K562 (cell line): Measurements from ENCODE around the gene FAM43B. TPM values are rescaled to one million over a fixed set of nuclear protein-coding genes. Genes with fewer than 3 reads are reported as not detected.

Experiments used
- ARID1B ChIP-seq: fragments of 450-650 bp; IDR thresholded peaks from 2 replicates; pipeline ENCODE4 v1.6.1; 2016; ENCODE audit warnings: antibody characterized with exemption, mild to moderate bottlenecking, inconsistent platforms
- CBX3 ChIP-seq, 2 experiments: IDR thresholded peaks; 1 replicate in 1 of 2; 2 replicates in 1 of 2; pipeline ENCODE4 v1.6.1; 2012; ENCODE audit warnings: inconsistent platforms in 2 of 2, low read length in 2 of 2, borderline replicate concordance in 1 of 2, control low read depth in 1 of 2
- CHD4 ChIP-seq: fragments of 200-600 bp; sonication (generic); IDR thresholded peaks from 3 replicates; pipeline ENCODE4 v1.6.1; 2012; ENCODE audit warnings: low read depth, mild to moderate bottlenecking, mixed read lengths, low read length, inconsistent platforms; ENCODE audit not compliant: insufficient read depth, insufficient replicate concordance, poor library complexity, severe bottlenecking
- CREM ChIP-seq: IDR thresholded peaks from 2 replicates; pipeline ENCODE4 v1.6.1; 2014; ENCODE audit warnings: antibody characterized with exemption, low read depth
- ETV1 ChIP-seq: fragments of 450-650 bp; conservative IDR thresholded peaks from 2 replicates; pipeline ENCODE4 v1.6.1; 2016; ENCODE audit warnings: missing genetic modification characterization, control low read depth, low read depth, missing compliant biosample characterization
- KLF10 ChIP-seq: fragments of 250-450 bp; sonication (Bioruptor Pico); IDR thresholded peaks from 2 replicates; pipeline ENCODE4 v1.6.1; 2021; ENCODE audit warnings: matching md5 sums
- PHB2 ChIP-seq: fragments of 450-650 bp; IDR thresholded peaks from 2 replicates; pipeline ENCODE4 v1.6.1; 2017; ENCODE audit warnings: low read depth
- PHTF2 ChIP-seq: fragments of 250-450 bp; sonication (Bioruptor Pico); IDR thresholded peaks from 2 replicates; pipeline ENCODE4 v1.5.0; 2021; ENCODE audit warnings: mild to moderate bottlenecking
- RBBP5 ChIP-seq: fragments of 200-600 bp; sonication (generic); IDR thresholded peaks from 2 replicates; pipeline ENCODE4 v1.6.1; 2012; ENCODE audit warnings: borderline replicate concordance, mild to moderate bottlenecking, low read length, control low read depth, inconsistent platforms; ENCODE audit not compliant: insufficient read depth, poor library complexity, severe bottlenecking
- RBM34 ChIP-seq: fragments of 200-400 bp; formaldehyde crosslinking; IDR thresholded peaks from 2 replicates; pipeline ENCODE4 v1.6.1; 2018; ENCODE audit warnings: low read length, borderline replicate concordance; ENCODE audit not compliant: insufficient read depth
- TSC22D4 ChIP-seq: fragments of 450-650 bp; IDR thresholded peaks from 2 replicates; pipeline ENCODE4 v1.6.1; 2016; ENCODE audit warnings: missing genetic modification characterization, missing biosample characterization, control low read depth
- XRCC3 ChIP-seq: fragments of 450-650 bp; IDR thresholded peaks from 2 replicates; pipeline ENCODE4 v1.6.1; 2017; ENCODE audit warnings: mild to moderate bottlenecking, moderate library complexity
- ZC3H8 ChIP-seq: fragments of 450-650 bp; IDR thresholded peaks from 2 replicates; pipeline ENCODE4 v1.6.1; 2017
- ZNF175 ChIP-seq: fragments of 200-800 bp; sonication (Bioruptor generic); IDR thresholded peaks from 2 replicates; pipeline ENCODE4 v1.6.1; 2016; ENCODE audit warnings: low read depth, mild to moderate bottlenecking, missing genetic modification characterization, missing compliant biosample characterization
- ZNF197 ChIP-seq: fragments of 200-800 bp; sonication (Bioruptor generic); IDR thresholded peaks from 2 replicates; pipeline ENCODE4 v1.6.1; 2016; ENCODE audit warnings: low read depth, missing genetic modification characterization, missing compliant biosample characterization
- ZNF274 ChIP-seq: IDR thresholded peaks from 2 replicates; pipeline ENCODE4 v1.6.1; 2011; ENCODE audit warnings: low read depth, mild to moderate bottlenecking, low read length, moderate library complexity, borderline replicate concordance
- ZNF354B ChIP-seq: fragments of 250-450 bp; sonication (Bioruptor Pico); IDR thresholded peaks from 2 replicates; pipeline ENCODE4 v1.4.0; 2020
- ZNF830 ChIP-seq: fragments of 250-450 bp; sonication (Bioruptor Pico); IDR thresholded peaks from 2 replicates; pipeline ENCODE4 v1.5.0; 2021; ENCODE audit warnings: mild to moderate bottlenecking
- polyA plus RNA-seq, 8 experiments: library from polyadenylated mRNA; depleted of rRNA in 4 of 8; stranded (reverse) in 5 of 8; unstranded in 3 of 8; fragments of >200 nt; fragmentation: Nextera tagmentation in 2 of 8; fragmentation: Illumina TruSeq in 1 of 8; extraction: Ambion mirVana in 2 of 8; extraction: Trizol in 1 of 8; gene quantifications; 2 replicates each; pipeline versions ENCODE4 v1.2.1 to v1.2.3, GENCODE V29; 2011 to 2014; ENCODE audit warnings: inconsistent platforms in 1 of 8, missing spikeins in 1 of 8
- total RNA-seq, 7 experiments: library from RNA; depleted of rRNA in 6 of 7; stranded (reverse); fragments of >200 nt in 6 of 7; fragmentation: Illumina TruSeq in 2 of 7; extraction: Trizol in 2 of 7; gene quantifications; 2 replicates each; pipeline versions ENCODE4 v1.2.1 to v1.2.3, GENCODE V29; 2011 to 2021; ENCODE audit warnings: low replicate concordance in 1 of 7
- TF ChIP-seq, protein P1 (sequence below): fragments of 200-400 bp; formaldehyde crosslinking; IDR thresholded peaks from 2 replicates; pipeline ENCODE4 v1.6.1; 2017; ENCODE audit warnings: mild to moderate bottlenecking, low read depth, low read length, moderate library complexity
- TF ChIP-seq, protein P2 (sequence below): fragments of 450-650 bp; formaldehyde crosslinking; IDR thresholded peaks from 2 replicates; pipeline ENCODE4 v1.4.0; 2020; ENCODE audit warnings: mild to moderate bottlenecking, moderate library complexity
- TF ChIP-seq, protein P3 (sequence below): fragments of 250-450 bp; sonication (Bioruptor Pico); IDR thresholded peaks from 2 replicates; pipeline ENCODE4 v1.8.0; 2021; ENCODE audit warnings: mild to moderate bottlenecking, moderate library complexity
- TF ChIP-seq, protein P4 (sequence below): sonication (generic); formaldehyde crosslinking; IDR thresholded peaks from 2 replicates; pipeline ENCODE4 v1.8.0; 2022; ENCODE audit warnings: mild to moderate bottlenecking, missing genetic modification reagents

The FAM43B gene
- total and polyA plus RNA-seq, 9 of the 15 experiments (the other 6 are each of a cell fraction or from before 2014, with no cell fraction given) = not detected

DNA sequence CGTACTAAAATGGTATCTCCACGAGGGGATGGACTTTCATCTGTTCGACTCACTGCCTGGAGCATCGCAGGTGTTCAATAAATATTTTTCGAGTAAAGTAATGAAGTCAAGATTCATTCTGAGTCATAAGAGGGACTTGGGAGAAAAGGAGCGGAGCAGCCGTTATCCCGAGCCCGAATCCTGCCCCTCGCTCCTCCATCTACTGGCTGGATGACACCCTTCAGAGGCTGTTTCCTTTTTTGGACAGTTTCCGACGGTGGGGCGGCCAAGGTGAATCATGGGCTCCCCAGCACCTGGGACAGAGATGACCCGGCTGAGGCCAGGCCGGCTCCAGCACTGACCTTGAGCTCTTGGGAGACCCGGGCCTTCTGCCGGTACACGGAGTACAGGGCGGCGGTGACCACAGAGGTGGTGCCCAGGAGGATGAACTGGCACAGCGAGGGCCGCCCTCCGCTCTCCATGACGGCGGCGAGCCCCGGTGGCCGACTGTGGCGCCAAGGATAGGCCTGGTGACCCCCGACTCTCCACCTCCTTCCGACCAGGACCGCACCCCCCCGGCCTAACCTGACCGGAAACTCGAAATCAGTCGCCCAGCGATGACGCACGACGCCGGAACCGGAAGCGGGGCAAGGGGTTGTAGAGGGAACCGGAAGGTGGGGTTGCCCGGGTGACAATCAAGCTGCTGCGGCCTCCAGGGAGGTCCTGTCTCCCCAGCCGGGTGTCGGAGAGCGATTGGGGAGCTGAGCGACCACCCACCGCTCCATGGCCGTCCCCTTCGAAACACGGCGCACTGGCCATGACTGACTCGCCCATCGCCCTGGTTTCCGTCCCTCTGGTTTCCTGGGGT, 44.6 kb upstream of the FAM43B start, which contains the start of gene MUL1 (continued):
- TF ChIP-seq CBX3 (IDR thresholded peaks at IDR 0.05; ENCODE audit: borderline replicate concordance in 1 of 2, low read length in 2 of 2) (peak in 1 of 2 experiments; percentile 87; a peak in 1 of 3 replicates), ZC3H8 (no peak), CREM (peak; percentile 99), KLF10 (CRISPR knock-in tag) (no peak), CHD4 (no peak), TSC22D4 (tag) (no peak), ZNF830 (0 out of 2 replicates have a peak, but pooled peaks have one; percentile 67), ZNF175 (CRISPR knock-in tag) (no peak), ETV1 (peak; percentile 96), ZNF197 (peak; percentile 59; the same call in 1 of the 2 replicates), RBM34 (no peak), ZNF354B (CRISPR knock-in tag) (no peak), PHTF2 (no peak), XRCC3 (no peak), PHB2 (no peak), RBBP5 (peak; percentile 79), ZNF274 (no peak), ARID1B (peak; percentile 26; the same call in 1 of the 2 replicates)
- TF ChIP-seq, protein P1, sequence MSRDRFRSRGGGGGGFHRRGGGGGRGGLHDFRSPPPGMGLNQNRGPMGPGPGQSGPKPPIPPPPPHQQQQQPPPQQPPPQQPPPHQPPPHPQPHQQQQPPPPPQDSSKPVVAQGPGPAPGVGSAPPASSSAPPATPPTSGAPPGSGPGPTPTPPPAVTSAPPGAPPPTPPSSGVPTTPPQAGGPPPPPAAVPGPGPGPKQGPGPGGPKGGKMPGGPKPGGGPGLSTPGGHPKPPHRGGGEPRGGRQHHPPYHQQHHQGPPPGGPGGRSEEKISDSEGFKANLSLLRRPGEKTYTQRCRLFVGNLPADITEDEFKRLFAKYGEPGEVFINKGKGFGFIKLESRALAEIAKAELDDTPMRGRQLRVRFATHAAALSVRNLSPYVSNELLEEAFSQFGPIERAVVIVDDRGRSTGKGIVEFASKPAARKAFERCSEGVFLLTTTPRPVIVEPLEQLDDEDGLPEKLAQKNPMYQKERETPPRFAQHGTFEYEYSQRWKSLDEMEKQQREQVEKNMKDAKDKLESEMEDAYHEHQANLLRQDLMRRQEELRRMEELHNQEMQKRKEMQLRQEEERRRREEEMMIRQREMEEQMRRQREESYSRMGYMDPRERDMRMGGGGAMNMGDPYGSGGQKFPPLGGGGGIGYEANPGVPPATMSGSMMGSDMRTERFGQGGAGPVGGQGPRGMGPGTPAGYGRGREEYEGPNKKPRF = no peak
- TF ChIP-seq, protein P2, sequence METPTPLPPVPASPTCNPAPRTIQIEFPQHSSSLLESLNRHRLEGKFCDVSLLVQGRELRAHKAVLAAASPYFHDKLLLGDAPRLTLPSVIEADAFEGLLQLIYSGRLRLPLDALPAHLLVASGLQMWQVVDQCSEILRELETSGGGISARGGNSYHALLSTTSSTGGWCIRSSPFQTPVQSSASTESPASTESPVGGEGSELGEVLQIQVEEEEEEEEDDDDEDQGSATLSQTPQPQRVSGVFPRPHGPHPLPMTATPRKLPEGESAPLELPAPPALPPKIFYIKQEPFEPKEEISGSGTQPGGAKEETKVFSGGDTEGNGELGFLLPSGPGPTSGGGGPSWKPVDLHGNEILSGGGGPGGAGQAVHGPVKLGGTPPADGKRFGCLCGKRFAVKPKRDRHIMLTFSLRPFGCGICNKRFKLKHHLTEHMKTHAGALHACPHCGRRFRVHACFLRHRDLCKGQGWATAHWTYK (CRISPR knock-in tag) = no peak; the same call in 1 of the 2 replicates
- TF ChIP-seq, protein P3, sequence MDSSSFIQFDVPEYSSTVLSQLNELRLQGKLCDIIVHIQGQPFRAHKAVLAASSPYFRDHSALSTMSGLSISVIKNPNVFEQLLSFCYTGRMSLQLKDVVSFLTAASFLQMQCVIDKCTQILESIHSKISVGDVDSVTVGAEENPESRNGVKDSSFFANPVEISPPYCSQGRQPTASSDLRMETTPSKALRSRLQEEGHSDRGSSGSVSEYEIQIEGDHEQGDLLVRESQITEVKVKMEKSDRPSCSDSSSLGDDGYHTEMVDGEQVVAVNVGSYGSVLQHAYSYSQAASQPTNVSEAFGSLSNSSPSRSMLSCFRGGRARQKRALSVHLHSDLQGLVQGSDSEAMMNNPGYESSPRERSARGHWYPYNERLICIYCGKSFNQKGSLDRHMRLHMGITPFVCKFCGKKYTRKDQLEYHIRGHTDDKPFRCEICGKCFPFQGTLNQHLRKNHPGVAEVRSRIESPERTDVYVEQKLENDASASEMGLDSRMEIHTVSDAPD (CRISPR knock-in tag) = no peak
- TF ChIP-seq, protein P4, sequence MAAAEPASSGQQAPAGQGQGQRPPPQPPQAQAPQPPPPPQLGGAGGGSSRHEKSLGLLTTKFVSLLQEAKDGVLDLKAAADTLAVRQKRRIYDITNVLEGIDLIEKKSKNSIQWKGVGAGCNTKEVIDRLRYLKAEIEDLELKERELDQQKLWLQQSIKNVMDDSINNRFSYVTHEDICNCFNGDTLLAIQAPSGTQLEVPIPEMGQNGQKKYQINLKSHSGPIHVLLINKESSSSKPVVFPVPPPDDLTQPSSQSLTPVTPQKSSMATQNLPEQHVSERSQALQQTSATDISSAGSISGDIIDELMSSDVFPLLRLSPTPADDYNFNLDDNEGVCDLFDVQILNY (CRISPR knock-in tag) = peak; percentile 61; the same call in 1 of the 2 replicates
